ENCODE results near the gene GALR3.

- no peak for TF ChIP-seq RAD21 (IDR thresholded peaks at IDR 0.05)
- TF ChIP-seq CTCF (IDR thresholded peaks at IDR 0.05; ENCODE audit: low read depth, low read length, missing input control) = no peak
- peak; percentile 61 for TF ChIP-seq YY1 (IDR thresholded peaks at IDR 0.05)
- no peak for TF ChIP-seq FOXA1 (IDR thresholded peaks at IDR 0.05)
These were observed 31.8 kb downstream of the GALR3 start for GRCh38 chr22:37854946-37855345.
